GM18520 (cell line): ENCODE measurements around the gene LRP2BP.

Experiments used
- ATAC-seq: cut with Tn5 transposase; IDR thresholded peaks from one replicate; pipeline ENCODE4 v1.9.1; 2021; ENCODE audit not compliant: unreplicated experiment

Gene LRP2BP

DNA sequence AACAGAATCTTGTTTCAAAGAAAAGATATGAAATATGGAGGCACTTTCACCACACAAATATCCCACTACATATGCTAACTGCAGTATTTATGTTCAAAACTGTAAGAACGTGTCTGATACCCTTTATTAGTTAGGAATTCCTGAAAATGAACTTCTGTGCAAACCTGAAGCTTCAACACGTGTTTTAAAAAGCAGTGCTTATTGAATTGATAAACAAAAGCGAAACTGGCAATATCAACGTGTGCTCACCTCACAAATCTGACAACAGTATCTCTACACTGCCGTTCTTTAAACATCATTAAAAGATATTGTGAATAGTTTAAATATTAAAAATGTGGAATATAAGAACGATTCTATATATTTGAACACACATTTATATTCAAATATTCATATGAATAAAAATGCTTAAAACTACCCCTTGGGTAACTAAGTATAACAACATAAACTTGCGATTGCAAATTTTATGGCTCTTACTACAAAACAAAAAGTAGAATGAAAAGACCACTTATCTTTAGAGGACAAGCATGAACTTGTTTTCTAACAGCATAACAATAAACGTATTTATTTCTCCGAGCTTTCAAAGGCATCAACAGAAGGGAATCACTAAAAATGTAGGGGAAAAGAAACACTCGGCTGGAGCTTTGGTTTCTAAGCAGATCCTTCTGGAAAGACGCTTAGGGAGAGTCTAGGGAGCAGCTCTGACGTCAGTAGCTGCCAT is at the start of gene LRP2BP:
Gene LRP2BP, minus strand, starts transcription at position 687 of the 718 bp plus-strand sequence. CDS start 17,738 bp downstream, outside the sequence.
- no peak for ATAC-seq

- no peak for ATAC-seq
Observed at GRCh38 chr4:185445209-185445608, 49.5 kb upstream of the LRP2BP start.

DNA sequence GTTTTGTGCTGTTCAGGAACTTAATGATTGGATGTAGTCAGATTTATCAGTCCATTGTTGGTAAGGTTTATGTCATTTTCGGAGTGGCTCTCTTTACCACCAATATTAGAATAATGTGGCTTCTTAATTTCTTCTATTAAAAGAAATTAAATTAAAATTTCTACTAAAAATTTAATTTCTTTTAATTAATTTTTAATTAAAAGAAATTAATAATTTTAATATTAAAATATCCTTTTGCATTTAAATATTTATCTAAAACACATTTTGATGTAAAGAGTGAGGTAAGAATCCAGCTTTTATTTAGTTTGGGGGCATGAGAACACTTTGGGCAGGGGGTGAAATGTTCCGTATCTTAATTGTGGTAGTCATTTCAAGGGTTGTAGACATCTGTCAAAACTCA is 45.8 kb upstream of the LRP2BP start:
- no peak for ATAC-seq

- ATAC-seq, result no peak
Observed at GRCh38 chr4:185437809-185438208, 42.1 kb upstream of the LRP2BP start.

DNA sequence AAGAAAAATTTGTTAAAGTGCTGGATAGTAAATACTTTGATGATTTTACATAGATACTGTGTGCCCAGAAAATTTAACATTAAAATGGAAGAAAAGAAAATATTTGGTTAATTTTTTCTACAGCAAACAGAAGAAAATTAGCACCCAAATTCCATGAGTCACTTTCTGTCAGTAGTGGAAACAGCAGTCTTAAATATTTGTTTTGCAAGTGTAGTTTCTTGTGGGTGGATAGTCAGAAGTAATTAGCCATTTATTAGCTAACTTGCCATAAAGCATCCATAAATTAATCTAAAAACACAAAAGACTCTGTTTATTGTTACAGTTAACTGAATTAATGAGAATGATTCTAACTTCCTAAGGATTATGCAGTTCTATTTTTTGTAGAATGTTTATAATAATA is 39.7 kb upstream of the LRP2BP start:
- ATAC-seq, result no peak

- ATAC-seq, result no peak
Observed at GRCh38 chr4:185429660-185430059, 33.9 kb upstream of the LRP2BP start.

GRCh38 chr4:185426960-185427688 is 31.4 kb upstream of the LRP2BP start:
- no peak for ATAC-seq

DNA sequence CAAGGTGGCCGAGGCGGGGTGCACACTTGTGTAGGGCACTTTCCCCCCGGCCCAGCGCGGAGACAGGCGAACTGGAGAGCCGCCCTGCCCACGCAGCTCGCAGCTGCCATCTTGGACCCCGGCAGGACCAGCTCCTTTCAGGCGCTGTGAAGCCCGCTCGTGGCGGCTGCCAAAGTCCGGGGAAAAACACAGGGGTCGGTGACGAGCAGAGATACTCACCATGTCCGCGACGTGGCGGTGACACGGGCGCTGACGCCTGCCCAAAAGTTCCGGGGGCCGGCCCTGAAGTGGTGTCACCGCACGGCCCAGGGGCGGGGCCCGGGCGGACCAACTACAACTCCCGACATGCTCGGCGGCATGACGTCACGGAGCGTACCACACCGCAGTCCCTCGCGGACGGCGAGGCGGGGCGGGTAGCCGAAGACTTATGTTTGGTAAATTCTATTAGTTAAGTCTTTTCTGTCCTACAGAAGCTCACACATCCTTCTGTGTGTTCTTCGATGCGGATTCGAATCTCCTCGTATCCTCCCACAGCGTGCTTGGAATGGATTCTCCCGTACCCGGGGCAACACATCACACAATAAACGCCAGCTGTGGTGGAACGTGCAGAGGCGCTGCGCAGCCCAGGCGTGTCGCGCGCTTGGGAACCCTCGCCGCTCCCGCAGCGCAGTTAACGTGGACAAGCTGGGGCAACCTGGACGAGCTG is 30.1 kb upstream of the LRP2BP start, which contains the start of gene UFSP2:
Gene UFSP2, minus strand, starts transcription at position 318 of the 706 bp plus-strand sequence. Its CDS starts 96 bp downstream, at position 222.
- peak; percentile 89 for ATAC-seq

GRCh38 chr4:185424905-185425646 is 29.4 kb upstream of the LRP2BP start:
- ATAC-seq, result no peak

GRCh38 chr4:185421366-185422124 is 25.8 kb upstream of the LRP2BP start:
- ATAC-seq, result no peak

DNA sequence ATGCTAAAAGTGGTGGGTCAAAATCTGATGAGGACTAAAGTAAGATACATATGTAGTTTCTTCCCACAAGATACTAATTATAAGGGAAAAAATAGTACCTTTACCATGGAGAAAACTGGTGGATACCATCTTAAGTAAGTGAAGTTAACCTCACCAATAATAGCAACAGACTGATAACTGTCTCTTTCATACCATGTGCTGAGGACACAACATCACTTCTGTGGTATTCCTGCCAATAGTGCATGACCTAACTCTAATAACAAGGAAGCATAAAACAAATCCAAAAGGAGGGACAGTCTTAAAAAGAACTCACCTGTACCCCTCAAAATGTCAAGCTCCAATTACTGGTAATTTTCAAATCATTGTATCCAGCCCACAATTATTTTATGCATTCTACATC is 21.2 kb upstream of the LRP2BP start:
- ATAC-seq, result no peak

- ATAC-seq, result no peak
Observed at GRCh38 chr4:185412412-185412811, 16.7 kb upstream of the LRP2BP start.

GRCh38 chr4:185411849-185412248 is 16.1 kb upstream of the LRP2BP start:
- no peak for ATAC-seq

GRCh38 chr4:185408432-185408831 is 12.7 kb upstream of the LRP2BP start:
- ATAC-seq, result no peak

DNA sequence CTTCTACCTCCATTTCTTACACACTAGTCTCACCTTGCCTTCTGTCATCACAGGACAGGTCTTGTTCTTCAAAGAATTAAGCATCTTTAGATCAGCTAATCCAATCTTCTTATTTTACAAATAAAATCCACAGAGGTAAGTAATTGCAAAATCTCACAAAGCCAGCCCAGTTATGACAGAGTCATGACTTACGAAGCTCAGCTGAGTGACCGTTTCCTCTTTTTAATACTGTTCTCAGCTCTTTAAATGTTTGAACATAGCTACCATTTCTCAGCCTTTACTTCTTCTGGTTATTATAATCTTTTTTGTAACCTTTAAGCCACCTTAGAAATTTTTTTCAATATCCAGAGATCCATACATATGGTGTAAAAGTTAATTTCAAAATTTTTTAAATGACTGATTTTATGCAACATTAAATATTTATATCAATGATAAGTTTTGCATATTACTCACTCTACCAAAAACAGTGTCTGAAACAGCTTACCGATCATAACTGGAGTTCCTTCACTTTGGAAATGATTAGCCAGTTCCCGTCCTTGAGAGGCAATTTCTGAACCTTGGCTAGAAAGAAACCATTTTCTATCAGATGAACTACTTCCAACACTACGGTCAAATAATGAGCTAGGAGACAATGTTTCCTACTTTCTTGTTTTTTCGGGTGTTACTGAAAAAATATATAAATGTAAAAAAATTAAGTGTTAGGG is 9.7 kb upstream of the LRP2BP start:
- ATAC-seq, result no peak

DNA sequence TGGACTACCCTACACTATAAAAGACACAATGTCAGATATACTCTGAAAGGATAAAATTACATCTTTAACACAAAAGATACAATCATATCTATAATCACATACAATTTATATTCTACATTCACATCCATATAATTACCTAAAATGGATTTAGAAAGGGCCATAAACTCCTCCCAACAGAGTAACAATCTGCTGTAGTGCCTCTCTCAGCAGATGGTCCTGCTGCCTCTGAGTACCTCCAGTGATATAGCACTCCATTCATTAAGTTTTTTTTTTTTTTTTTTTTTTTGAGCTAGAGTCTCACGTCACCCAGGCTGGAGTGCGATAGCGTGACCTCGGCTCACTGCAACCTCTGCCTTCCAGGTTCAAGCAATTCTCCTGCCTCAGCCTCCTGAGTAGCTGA is 8.3 kb upstream of the LRP2BP start:
- ATAC-seq, result no peak

DNA sequence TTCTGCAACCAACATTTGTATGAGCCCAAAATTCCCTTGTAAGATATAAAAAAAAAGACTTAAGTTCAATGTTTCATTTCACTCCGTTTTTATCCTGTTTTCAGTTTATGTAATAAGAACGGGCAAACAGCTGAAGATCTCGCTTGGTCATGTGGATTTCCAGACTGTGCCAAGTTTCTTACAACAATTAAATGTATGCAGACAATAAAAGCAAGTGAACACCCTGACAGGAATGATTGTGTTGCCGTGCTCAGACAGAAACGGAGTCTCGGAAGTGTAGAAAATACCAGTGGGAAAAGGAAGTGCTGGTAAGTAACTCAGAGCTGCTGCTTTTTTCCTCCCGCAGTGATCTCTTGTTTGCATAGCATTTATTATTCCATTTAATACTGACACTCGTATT is 3.7 kb upstream of the LRP2BP start:
- no peak for ATAC-seq

DNA sequence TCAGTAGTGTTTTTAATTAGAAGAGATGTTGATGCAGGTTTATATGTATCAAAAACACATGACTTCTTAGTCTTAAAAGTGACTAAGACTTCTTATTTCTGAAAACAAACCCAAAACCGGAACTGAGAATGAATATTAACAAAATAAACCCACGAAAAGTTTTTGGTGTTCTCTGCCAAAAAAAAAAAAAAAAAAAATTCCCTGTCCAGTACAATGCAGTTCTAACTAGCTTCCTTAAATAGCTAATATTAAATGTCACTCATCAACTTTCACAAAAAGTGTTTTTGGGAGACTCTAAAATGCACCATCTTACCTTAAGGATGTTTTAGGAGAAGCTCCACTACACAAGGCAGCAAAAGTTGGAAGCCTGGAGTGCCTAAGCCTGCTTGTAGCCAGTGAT is 2.9 kb upstream of the LRP2BP start:
- no peak for ATAC-seq

DNA sequence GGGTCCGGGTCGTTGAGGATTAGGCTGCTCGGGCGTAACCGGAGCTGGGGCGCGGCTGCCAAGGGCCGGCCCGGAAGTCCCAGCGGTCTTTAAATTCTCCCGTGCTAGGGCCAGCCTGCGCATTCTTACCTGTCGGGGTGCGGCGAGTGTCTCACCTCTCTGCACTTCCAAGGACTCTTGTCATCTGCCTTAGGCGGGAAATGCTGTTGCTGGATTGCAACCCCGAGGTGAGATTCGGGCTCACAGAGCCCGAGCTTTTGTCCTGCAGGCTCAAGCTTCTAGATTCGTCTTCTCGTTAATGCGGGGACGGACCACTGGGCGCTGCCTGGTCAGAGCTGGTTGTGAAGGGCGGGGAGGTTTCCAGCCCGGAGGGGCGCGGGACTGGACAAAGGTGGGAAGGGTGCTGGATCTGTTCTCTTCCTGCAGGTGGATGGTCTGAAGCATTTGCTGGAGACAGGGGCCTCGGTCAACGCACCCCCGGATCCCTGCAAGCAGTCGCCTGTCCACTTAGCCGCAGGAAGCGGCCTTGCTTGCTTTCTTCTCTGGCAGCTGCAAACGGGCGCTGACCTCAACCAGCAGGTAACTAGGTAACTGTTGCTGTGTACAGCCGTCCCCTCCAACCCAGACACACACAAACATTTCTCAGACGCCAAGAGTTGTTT is 1.1 kb upstream of the LRP2BP start, which contains the start of gene ANKRD37:
Gene ANKRD37, plus strand, starts transcription at position 118 of the 662 bp plus-strand sequence. Its CDS starts 83 bp downstream, at position 201.
- ATAC-seq, result no peak
